ENCODE data around the gene DPP6.
"Not testable (repeated sequence)": the region's sequence is repeated elsewhere in the genome, so short reads cannot be mapped to it uniquely, and the experiment has no call there.

The DPP6 gene

GRCh38 chr7:154155928-154156327, 103.7 kb downstream of the DPP6 start:
- not testable (repeated sequence) for DNase-seq

DNA sequence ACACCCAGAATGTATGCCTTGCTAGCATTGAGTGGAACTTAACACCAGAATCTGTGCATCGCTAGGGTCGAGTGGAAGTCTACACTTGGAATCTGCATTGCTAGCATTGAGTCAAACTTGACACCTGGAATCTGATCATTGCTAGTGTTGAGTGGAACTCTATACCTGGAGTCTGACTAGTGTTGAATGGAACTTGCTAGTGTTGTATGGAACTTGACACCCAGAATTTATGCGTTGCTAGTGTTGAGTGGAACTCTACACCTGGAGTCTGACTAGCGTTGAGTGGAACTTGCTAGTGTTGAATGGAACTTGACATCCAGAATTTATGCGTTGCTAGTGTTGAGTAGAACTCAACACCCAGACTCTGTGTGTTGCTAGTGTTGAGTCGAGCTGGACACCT, 110.7 kb downstream of the DPP6 start:
- not testable (repeated sequence) for DNase-seq

DNA sequence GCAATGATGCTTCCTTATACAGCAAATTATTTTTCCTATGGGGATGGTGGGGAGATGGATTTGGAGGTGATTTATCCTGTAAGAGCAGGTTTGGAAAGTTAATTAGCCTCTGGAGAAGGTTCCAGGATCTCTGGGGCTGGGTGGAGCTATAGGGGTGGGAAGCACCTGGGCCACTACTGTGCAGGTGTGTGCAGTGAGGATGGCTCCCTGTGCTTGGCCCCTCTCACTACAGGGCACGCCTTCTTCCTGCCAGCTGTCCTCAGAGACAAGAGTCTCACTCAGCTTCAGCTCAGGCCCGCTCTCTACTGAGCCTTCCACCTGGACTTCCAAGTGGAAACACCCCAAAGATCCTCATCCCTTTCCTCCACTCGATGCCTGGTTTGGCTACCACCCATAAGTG, 111.4 kb downstream of the DPP6 start:
- DNase-seq = not testable (repeated sequence)

GRCh38 chr7:154167051-154167450, 114.9 kb downstream of the DPP6 start:
- no peak for DNase-seq

DNA sequence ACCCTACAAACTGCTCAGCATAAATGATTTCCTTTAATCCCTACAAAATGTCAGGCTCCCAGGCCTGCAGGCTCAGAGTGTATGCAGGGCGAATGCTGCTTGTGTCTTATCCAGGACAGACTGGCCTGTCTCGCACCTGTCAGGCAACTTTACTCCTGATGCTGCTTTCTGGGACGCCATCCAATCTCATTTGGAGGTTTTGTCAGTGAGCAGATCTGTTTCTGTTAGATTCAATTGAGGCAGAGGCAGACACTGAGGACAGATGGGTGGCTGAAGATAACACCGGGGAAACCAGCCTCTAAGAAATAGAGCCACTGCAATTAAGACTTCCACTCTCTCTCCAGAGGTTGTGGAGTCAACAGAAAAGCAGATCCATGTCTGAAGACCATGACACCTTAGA, 115.6 kb downstream of the DPP6 start:
- DNase-seq = no peak

DNA sequence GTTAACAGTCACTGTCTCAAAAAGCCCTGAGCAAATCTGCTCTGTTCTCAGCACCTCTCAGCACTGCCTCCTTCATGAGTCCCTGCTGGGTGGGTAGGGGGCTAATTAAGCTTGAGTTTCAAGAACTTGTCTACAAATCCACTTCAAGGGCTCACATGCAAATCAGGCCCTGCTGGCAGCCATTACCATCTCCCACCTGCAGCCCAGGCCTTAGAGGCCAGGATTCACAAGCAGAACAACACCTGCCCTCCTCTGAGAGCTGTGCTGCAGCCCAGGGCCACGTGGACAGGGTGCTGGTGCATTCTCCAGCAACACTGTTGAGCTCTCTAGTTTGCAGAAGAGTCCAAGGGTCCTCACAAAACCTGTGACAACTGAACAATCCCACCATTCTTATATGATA, 119.2 kb downstream of the DPP6 start:
- DNase-seq = no peak

GRCh38 chr7:154172236-154172635, 120.0 kb downstream of the DPP6 start:
- DNase-seq = no peak

DNA sequence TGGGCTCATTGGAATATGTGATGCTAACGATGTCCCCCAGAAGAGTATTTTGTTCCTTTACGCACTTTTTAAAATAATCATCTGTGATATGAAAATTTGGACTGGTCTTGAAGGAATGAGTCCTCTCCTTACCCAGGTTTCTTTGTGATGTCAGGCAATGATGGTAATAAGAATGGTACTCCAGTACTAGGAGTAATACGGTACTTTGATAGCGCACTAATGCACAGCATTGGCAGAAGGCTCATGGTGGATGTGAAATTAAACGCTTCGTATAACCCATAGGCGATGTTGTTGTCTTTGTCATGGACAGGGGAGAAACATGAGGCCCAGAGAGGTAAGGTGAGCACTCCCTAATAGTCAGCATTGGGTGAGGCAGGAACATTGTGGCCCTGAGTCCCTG, 125.4 kb downstream of the DPP6 start:
- DNase-seq = no peak

DNA sequence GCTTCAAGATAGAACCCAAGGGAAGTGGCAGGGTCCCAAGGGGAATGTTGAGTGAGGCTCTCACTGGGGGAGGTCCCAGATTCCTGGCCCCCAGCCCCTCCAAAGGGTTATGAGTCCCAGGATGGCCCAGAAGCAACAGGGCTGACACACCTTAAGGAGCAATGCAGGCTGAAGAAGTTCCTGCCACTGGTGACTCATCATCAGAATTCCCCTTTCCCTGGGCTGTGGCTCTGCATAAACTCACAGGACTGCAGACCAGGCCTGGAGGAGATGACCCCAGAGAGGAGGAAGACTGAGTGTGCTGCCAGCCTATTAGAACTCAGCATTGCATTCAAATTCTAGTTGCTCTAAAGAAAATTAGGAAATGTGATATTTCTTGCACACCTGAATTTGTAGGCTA, 126.7 kb downstream of the DPP6 start:
- DNase-seq = no peak

GRCh38 chr7:154183482-154183881, 131.3 kb downstream of the DPP6 start:
- no peak for DNase-seq

DNA sequence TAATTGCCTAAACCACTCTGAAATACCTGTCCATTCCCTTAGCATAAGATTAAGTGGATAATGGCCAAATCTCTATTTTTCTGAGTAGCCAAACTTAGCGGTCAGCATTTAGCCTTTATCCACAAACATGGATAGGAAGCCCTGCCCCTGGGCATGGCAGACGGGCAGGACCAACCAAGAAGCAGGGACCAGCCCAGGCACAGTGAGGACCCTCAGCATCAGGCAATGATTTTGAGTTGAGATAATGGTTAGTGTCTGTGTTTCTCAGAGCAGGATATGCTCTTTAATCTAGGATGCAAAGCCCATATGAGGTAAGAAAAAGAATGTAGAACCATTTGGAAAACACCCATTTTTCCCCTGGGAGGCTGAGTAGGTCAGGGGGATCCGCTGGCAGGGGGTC, 131.7 kb downstream of the DPP6 start:
- DNase-seq = no peak

DNA sequence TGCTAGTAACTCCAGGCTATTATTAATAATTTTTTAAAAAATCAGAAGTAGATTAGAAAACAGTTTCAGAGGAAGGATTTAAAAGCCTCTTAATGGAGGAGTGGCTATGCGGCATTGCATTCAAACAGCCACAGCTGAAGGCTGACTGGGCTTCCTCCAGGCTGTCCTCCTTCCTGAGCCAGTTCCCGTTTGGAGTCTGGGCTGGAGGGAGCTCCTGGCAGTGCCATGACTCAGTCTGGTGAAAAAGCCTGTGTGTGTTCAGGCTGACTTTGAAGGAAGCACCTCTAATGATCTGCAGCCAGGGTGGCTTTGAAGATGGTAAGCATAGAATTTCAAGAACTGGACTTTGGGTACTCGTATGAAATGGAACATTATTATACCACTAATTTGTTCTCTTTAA, 134.6 kb downstream of the DPP6 start:
- no peak for DNase-seq

DNA sequence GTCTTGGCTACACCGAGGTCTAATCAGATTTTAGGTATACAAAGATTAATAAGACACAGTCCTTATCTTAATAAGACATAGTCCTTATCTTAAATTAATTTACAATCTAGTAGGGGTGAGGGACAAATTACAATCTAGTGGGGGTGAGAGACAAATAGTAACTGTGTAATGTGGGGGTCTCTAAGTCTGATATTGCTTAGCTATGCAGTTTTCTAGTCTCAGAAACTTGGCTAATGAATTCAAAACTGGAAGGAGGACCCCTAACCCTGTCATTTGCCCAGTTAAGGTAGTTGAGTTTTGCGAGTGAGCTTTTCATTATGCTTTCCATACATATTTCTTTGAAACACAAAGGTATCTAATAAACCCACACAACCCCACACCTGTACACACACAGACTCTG, 136.1 kb downstream of the DPP6 start:
- DNase-seq = no peak

GRCh38 chr7:154195266-154195665, 143.1 kb downstream of the DPP6 start:
- DNase-seq = no peak

- DNase-seq = no peak
Observed at GRCh38 chr7:154198481-154198880, 146.3 kb downstream of the DPP6 start.

DNA sequence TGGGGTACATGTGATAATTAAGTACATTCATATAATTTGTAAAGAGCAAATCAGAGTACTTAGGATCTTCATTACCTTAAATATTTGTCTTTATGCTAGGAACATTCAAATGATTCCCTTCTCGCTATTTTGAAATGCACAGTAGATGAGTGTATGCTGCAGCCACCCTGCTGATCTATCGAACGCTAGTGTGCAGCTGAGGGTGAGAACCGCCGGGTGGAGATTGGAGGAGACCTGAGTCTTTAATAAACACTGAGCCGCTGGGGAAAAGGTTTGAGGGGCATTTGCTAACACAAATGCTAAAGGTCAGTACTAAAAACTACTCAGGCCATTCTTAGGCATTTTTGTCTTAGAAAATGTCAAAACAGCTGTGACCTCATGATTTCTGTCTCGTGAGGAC, 148.0 kb downstream of the DPP6 start:
- DNase-seq = no peak

DNA sequence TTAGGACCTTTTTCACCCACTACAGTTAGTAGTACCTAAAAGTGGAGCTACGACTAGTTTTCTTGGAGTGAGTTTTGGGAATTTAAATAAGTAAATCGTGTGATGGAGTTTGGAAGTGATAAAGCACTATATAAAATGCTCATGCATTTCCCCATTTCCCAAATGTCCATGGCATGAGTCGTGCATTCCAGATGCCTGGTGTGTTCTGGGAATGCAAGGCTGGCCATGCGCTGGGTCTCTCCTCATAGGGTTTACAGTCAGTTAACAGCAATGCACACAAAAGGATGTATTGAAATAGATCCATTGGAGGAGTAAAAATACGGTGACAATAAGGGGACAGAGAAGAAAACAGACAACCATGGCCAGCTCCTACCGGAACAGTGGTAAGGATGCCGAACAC, 149.8 kb downstream of the DPP6 start:
- DNase-seq = no peak

- DNase-seq = no peak
Observed at GRCh38 chr7:154204046-154204445, 151.8 kb downstream of the DPP6 start.

- no peak for DNase-seq
Observed at GRCh38 chr7:154212861-154213260, 160.7 kb downstream of the DPP6 start.

- no peak for DNase-seq
Observed at GRCh38 chr7:154217688-154218340, 165.6 kb downstream of the DPP6 start.

GRCh38 chr7:154231732-154232131, 179.5 kb downstream of the DPP6 start:
- DNase-seq = no peak

DNA sequence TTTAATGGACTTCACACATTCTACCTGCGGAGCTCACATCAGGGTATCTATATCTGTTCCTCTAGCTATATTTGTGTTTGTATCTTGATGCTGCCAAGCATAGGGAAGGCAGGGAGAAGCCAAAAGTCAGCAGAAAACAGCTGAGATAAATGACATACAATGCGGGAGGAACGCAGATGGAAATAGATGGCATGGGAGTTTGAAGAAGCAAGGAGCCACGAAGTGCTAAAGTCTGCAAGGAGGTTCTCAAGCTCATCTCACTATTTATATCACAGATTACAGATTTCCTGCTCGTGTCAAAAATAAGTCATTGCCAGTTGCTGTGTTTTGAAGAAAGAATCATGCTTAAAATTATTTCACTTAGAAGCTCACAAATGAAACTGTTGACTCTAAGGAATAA, 180.5 kb downstream of the DPP6 start:
- no peak for DNase-seq

- DNase-seq = no peak
Observed at GRCh38 chr7:154241988-154242387, 189.8 kb downstream of the DPP6 start.

- DNase-seq = no peak
Observed at GRCh38 chr7:154242709-154243108, 190.5 kb downstream of the DPP6 start.

GRCh38 chr7:154252046-154252445, 199.8 kb downstream of the DPP6 start:
- no peak for DNase-seq

DNA sequence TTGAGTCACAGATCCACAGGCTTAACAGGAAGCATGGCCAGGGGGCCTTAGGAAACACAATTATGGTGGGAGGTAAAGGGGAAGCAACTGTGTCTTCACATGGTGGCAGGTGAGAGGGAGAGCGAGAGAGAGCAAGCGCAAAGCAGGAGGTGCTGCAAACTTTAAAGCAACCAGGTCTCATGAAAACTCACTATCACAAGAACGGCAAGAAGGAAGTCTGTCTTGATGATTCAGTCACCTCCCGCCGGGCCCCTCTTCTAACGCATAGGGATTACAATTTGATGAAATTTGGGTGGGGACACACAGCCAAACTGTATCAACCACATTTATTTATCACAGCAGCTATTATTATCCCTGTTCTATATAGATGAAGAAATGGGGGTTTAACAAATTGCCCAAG, 201.6 kb downstream of the DPP6 start:
- DNase-seq = no peak
